ENCODE results near the gene TMCO6. TPM values are rescaled to one million over a fixed set of nuclear protein-coding genes. Genes with fewer than 3 reads are reported as not detected.

Gene TMCO6
- total and polyA plus RNA-seq, 2 of the 4 experiments (the other 2 are of a cell fraction) = 6.6 to 10.6 TPM

DNA sequence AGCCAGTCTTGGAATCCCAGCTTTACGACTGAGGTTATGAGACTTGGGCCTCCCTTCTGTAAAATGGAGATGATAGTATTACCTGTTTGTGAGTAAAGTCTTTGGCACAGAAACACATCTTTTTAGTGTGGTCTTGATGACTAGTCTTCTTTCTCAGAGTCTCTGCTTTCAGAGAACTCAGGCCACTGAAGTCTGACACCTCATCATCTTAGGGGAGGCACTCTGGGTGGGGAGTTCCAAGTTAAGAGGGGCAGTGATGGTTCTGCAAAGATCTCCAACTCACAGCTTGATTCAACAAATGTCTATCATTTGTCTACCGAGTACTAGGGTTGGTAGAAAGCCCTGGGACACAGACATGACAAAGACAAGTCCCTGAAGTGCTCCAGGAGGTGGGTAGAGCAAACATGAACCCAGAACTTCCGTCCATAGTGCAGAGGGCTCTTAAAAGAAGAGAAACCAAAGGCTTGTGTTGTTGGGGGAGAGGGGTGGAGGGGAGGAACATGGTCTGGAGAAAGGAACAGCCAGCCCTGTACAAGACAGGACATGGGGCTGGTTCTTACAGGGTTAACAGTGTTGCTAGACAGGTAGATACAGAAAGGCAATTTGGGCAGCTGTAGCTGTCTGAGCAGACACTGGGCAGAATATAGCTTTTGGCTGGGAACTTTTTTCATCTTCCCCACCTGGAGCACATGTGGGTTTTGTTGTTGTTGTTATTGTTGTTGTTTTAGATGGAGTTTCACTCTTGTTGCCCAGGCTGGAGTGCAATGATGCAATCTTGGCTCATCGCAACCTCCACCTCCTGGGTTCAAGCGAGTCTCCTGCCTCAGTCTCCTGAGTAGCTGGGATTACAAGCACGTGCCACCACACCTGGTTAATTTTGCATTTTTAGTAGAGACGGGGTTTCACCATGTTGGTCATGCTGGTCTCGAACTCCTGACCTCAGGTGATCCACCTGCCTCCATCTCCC is 3.7 kb upstream of the TMCO6 start (continued):
- TF ChIP-seq, protein P1, sequence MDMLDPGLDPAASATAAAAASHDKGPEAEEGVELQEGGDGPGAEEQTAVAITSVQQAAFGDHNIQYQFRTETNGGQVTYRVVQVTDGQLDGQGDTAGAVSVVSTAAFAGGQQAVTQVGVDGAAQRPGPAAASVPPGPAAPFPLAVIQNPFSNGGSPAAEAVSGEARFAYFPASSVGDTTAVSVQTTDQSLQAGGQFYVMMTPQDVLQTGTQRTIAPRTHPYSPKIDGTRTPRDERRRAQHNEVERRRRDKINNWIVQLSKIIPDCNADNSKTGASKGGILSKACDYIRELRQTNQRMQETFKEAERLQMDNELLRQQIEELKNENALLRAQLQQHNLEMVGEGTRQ (IDR thresholded peaks at IDR 0.05; ENCODE audit: low read depth, low read length) = no peak
- no peak for TF ChIP-seq CEBPB (IDR thresholded peaks at IDR 0.05; ENCODE audit: low read depth, low read length)

All from IMR-90 (cell line).